IPS-NIHi7 (cell line): ENCODE measurements around the gene B4GALNT4.
A peak's percentile ranks its signal among the peaks of the same experiment; 100 is the strongest.
"Not testable (repeated sequence)": the region's sequence is repeated elsewhere in the genome, so short reads cannot be mapped to it uniquely, and the experiment has no call there.

Source experiments
- DNase-seq: peaks from one replicate; pipeline ENCODE4 v3.0.0; 2012; ENCODE audit warnings: mixed read lengths; ENCODE audit errors: extremely low spot score

The B4GALNT4 gene

GRCh38 chr11:358129-358800, 11.0 kb upstream of the B4GALNT4 start:
- DNase-seq = no peak

- DNase-seq = no peak
Measured at GRCh38 chr11:359181-359714, 10.1 kb upstream of the B4GALNT4 start.

- no peak for DNase-seq
Measured at GRCh38 chr11:360326-361280, 8.7 kb upstream of the B4GALNT4 start.

- DNase-seq = no peak
Measured at GRCh38 chr11:362642-363442, 6.5 kb upstream of the B4GALNT4 start.

- not testable (repeated sequence) for DNase-seq
Measured at GRCh38 chr11:363443-363805, 5.9 kb upstream of the B4GALNT4 start.

- DNase-seq = peak; percentile 63
Measured at GRCh38 chr11:363948-364761, 5.1 kb upstream of the B4GALNT4 start.

GRCh38 chr11:364991-365725, 4.1 kb upstream of the B4GALNT4 start:
- DNase-seq = no peak

- no peak for DNase-seq
Measured at GRCh38 chr11:365831-366230, 3.5 kb upstream of the B4GALNT4 start.

GRCh38 chr11:367956-368413, 1.3 kb upstream of the B4GALNT4 start:
- no peak for DNase-seq

GRCh38 chr11:368414-369335, 624 bp upstream of the B4GALNT4 start:
- no peak for DNase-seq

GRCh38 chr11:370070-370941, 1.0 kb downstream of the B4GALNT4 start:
- peak; percentile 80 for DNase-seq

- DNase-seq = no peak
Measured at GRCh38 chr11:371051-371450, 1.8 kb downstream of the B4GALNT4 start.

GRCh38 chr11:371716-372590, 2.7 kb downstream of the B4GALNT4 start:
- DNase-seq = no peak

GRCh38 chr11:372809-373715, 3.8 kb downstream of the B4GALNT4 start:
- DNase-seq = no peak

- no peak for DNase-seq
Measured at GRCh38 chr11:373716-374551, 4.6 kb downstream of the B4GALNT4 start.
